ENCODE data around the gene TMEM98. TPM values are rescaled to one million over a fixed set of nuclear protein-coding genes. Genes with fewer than 3 reads are reported as not detected.

Gene TMEM98
- total and polyA plus RNA-seq, 9 donors = 32.0 to 70.1 (median 49.0) TPM

DNA sequence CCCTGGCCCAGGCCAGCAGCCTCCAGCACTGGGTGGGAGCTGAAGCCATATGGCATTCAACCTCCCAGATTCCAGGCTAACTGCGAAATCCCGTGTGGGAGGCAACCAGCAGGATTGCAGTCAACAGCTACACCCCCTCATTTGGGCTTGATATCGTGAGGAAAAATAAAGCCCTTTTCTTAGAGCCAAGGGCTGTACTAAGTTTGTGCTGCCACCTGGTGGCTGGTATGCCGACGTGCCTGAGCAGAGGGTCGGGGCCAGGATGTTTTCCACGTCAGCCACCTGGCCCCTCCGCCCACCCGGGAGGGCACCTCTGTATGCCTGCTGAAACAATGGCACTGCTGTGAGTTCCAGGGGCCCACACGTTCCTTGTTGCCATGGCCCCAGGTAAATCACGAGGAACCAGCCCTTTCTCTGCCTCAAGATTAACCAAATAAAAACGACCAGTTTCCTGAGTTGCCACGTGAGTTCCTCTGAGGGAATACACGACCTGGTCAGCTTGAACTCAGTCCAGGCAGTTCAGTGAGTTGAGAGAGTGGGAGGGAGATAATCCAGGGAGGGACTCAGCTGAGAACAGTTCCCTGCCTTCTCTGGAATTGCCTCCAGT lies 9.0 kb downstream of the TMEM98 start:
- Histone ChIP-seq H3K27ac (ENCODE audit: low read length) (no peak overlapping the region), H3K36me3 (ENCODE audit: control insufficient read depth, insufficient read depth, low read length) (peaks cover 66% of the 10 kb centered on the region), H3K4me3 (ENCODE audit: low read length) (no peak overlapping the region), H3K27me3 (ENCODE audit: control insufficient read depth, insufficient read depth, low read length) (no peaks in the 10 kb centered on the region), H3K4me1 (ENCODE audit: control insufficient read depth, insufficient read depth, low read length) (no peaks in the 10 kb centered on the region), H3K9me3 (replicated peaks; ENCODE audit: control insufficient read depth, low read depth, low read length) (peaks cover 4% of the 10 kb centered on the region)
- WGBS (ENCODE audit: insufficient coverage) = 13% methylated on average over 12 of the region's 14 CpGs
- peak; percentile 68 for DNase-seq

GRCh38 chr17:32940706-32941390 lies 12.9 kb downstream of the TMEM98 start:
- DNase-seq = no peak
- Histone ChIP-seq H3K9me3 (replicated peaks; ENCODE audit: control insufficient read depth, low read depth, low read length) (peaks cover 4% of the 10 kb centered on the region), H3K4me1 (ENCODE audit: control insufficient read depth, insufficient read depth, low read length) (no peaks in the 10 kb centered on the region), H3K4me3 (ENCODE audit: low read length) (no peak overlapping the region), H3K27ac (ENCODE audit: low read length) (no peak overlapping the region), H3K27me3 (ENCODE audit: control insufficient read depth, insufficient read depth, low read length) (no peaks in the 10 kb centered on the region), H3K36me3 (ENCODE audit: control insufficient read depth, insufficient read depth, low read length) (peaks cover 41% of the 10 kb centered on the region)
- 82% methylated on average over 5 of the region's 10 CpGs for WGBS (ENCODE audit: insufficient coverage)

DNA sequence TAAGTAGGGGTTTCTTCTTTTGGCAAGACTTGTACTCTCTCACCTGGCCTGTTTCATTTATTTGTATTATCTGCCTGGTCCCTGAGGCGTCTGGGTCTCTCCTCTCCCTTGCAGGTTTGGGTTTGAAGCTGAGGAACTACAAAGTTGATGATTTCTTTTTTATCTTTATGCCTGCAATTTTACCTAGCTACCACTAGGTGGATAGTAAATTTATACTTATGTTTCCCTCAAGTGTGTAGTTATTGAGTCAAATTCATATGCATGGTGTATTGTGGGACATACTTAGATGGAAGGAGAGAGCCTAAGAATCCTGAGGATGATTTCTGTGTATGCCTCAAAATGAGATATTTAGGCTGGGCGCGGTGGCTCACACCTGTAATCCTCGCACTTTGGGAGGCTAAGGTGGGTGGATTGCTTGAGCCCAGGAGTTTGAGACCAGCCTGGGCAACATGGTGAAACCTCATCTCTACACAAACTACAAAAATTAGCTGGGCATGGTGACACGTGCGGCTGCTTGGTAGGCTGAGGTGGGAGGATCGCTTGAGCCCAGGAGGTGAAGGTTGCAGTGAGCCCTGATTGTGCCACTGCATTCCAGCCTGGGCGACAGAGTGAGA lies 13.6 kb downstream of the TMEM98 start:
- Histone ChIP-seq H3K27ac (ENCODE audit: low read length) (no peak overlapping the region), H3K9me3 (replicated peaks; ENCODE audit: control insufficient read depth, low read depth, low read length) (peaks cover 4% of the 10 kb centered on the region), H3K36me3 (ENCODE audit: control insufficient read depth, insufficient read depth, low read length) (peaks cover 35% of the 10 kb centered on the region), H3K4me3 (ENCODE audit: low read length) (no peak overlapping the region), H3K27me3 (ENCODE audit: control insufficient read depth, insufficient read depth, low read length) (no peaks in the 10 kb centered on the region), H3K4me1 (ENCODE audit: control insufficient read depth, insufficient read depth, low read length) (no peaks in the 10 kb centered on the region)
- DNase-seq = no peak
- WGBS (ENCODE audit: insufficient coverage) = no CpG with 5 or more reads among the region's 8 CpGs

DNA sequence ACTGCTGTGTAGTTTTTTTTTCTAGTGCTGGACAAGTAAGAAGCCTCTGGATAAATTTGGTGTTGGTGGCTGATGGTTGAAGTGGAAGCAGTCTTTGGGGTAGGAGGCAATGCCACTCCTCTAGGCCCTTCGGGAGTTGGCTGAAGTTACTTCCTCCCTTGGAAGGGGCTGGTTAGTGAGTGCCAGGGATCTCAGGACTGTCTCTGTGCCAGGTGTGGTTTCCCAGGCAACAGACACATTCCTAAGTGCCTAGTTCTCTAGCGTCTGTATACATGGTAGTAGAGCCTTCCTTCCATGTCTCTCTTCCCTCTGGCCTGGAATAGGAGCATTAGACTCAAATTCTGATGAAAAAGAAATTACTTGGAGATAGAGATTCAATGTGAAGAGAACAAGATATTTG lies 15.3 kb downstream of the TMEM98 start:
- H3K27me3 ChIP-seq (ENCODE audit: control insufficient read depth, insufficient read depth, low read length) = no peaks in the 10 kb centered on the region
- peaks cover 4% of the 10 kb centered on the region for H3K9me3 ChIP-seq (replicated peaks; ENCODE audit: control insufficient read depth, low read depth, low read length)
- no peaks in the 10 kb centered on the region for H3K4me1 ChIP-seq (ENCODE audit: control insufficient read depth, insufficient read depth, low read length)
- DNase-seq = no peak
- H3K27ac ChIP-seq (ENCODE audit: low read length) = no peak overlapping the region
- H3K4me3 ChIP-seq (ENCODE audit: low read length) = no peak overlapping the region
- WGBS (ENCODE audit: insufficient coverage) = no CpG with 5 or more reads among the region's 2 CpGs
- peaks cover 23% of the 10 kb centered on the region for H3K36me3 ChIP-seq (ENCODE audit: control insufficient read depth, insufficient read depth, low read length)

DNA sequence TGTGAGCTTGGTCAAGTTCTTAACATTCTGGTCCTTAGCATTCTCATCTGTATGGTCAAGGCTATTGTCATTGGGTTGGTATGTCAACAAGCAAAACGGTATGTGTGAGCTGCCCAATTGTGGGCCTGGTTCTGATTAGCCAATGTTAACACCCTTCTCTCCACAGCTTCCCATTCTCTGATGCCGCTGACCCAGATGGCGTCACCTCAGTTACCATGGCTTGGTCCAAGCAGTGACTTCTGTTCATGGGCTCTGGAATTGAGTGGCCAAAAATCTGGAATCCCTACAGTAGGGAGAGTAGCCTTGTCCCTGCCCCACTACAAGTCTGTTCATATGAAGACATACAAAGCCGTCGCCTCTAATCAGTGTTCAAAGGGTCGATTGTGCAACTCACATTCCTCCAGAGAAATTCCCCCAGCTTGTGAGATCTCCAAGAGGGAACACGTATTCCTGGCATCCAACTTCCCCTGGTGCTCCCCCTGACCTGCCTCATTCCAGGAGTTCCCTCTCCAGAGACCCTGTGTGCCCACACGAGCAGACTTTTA lies 15.8 kb downstream of the TMEM98 start:
- Histone ChIP-seq H3K4me3 (ENCODE audit: low read length) (no peak overlapping the region), H3K27ac (ENCODE audit: low read length) (no peak overlapping the region), H3K4me1 (ENCODE audit: control insufficient read depth, insufficient read depth, low read length) (no peaks in the 10 kb centered on the region), H3K27me3 (ENCODE audit: control insufficient read depth, insufficient read depth, low read length) (no peaks in the 10 kb centered on the region), H3K9me3 (replicated peaks; ENCODE audit: control insufficient read depth, low read depth, low read length) (peaks cover 4% of the 10 kb centered on the region), H3K36me3 (ENCODE audit: control insufficient read depth, insufficient read depth, low read length) (peaks cover 22% of the 10 kb centered on the region)
- no peak for DNase-seq
- WGBS (ENCODE audit: insufficient coverage) = 88% methylated on average over 7 of the region's 8 CpGs

GRCh38 chr17:32944248-32945020 lies 16.5 kb downstream of the TMEM98 start:
- Histone ChIP-seq H3K27me3 (ENCODE audit: control insufficient read depth, insufficient read depth, low read length) (no peaks in the 10 kb centered on the region), H3K9me3 (replicated peaks; ENCODE audit: control insufficient read depth, low read depth, low read length) (peaks cover 4% of the 10 kb centered on the region), H3K4me3 (ENCODE audit: low read length) (no peak overlapping the region), H3K4me1 (ENCODE audit: control insufficient read depth, insufficient read depth, low read length) (no peaks in the 10 kb centered on the region), H3K36me3 (ENCODE audit: control insufficient read depth, insufficient read depth, low read length) (peaks cover 21% of the 10 kb centered on the region), H3K27ac (ENCODE audit: low read length) (no peak overlapping the region)
- DNase-seq = no peak
- 74% methylated on average over 2 of the region's 4 CpGs for WGBS (ENCODE audit: insufficient coverage)

- Histone ChIP-seq H3K36me3 (ENCODE audit: control insufficient read depth, insufficient read depth, low read length) (peaks cover under 1% of the 10 kb centered on the region), H3K27ac (ENCODE audit: low read length) (no peak overlapping the region), H3K4me3 (ENCODE audit: low read length) (no peak overlapping the region), H3K4me1 (ENCODE audit: control insufficient read depth, insufficient read depth, low read length) (no peaks in the 10 kb centered on the region), H3K27me3 (ENCODE audit: control insufficient read depth, insufficient read depth, low read length) (no peaks in the 10 kb centered on the region), H3K9me3 (replicated peaks; ENCODE audit: control insufficient read depth, low read depth, low read length) (no peaks in the 10 kb centered on the region)
- 55% methylated on average over 2 of the region's 3 CpGs for WGBS (ENCODE audit: insufficient coverage)
- DNase-seq = no peak
These were observed 18.6 kb downstream of the TMEM98 start for GRCh38 chr17:32946375-32947135.

GRCh38 chr17:32947736-32948135 lies 19.8 kb downstream of the TMEM98 start:
- no peak for DNase-seq
- Histone ChIP-seq H3K27ac (ENCODE audit: low read length) (no peak overlapping the region), H3K27me3 (ENCODE audit: control insufficient read depth, insufficient read depth, low read length) (no peaks in the 10 kb centered on the region), H3K4me3 (ENCODE audit: low read length) (no peak overlapping the region), H3K36me3 (ENCODE audit: control insufficient read depth, insufficient read depth, low read length) (no peaks in the 10 kb centered on the region), H3K9me3 (replicated peaks; ENCODE audit: control insufficient read depth, low read depth, low read length) (no peaks in the 10 kb centered on the region), H3K4me1 (ENCODE audit: control insufficient read depth, insufficient read depth, low read length) (no peaks in the 10 kb centered on the region)
- 100% methylated on average over 1 of the region's 1 CpG for WGBS (ENCODE audit: insufficient coverage)

GRCh38 chr17:32949181-32949580 lies 21.2 kb downstream of the TMEM98 start:
- Histone ChIP-seq H3K27me3 (ENCODE audit: control insufficient read depth, insufficient read depth, low read length) (no peaks in the 10 kb centered on the region), H3K4me3 (ENCODE audit: low read length) (no peak overlapping the region), H3K9me3 (replicated peaks; ENCODE audit: control insufficient read depth, low read depth, low read length) (no peaks in the 10 kb centered on the region), H3K27ac (ENCODE audit: low read length) (no peak overlapping the region), H3K36me3 (ENCODE audit: control insufficient read depth, insufficient read depth, low read length) (no peaks in the 10 kb centered on the region), H3K4me1 (ENCODE audit: control insufficient read depth, insufficient read depth, low read length) (no peaks in the 10 kb centered on the region)
- no peak for DNase-seq
- 33% methylated on average over 2 of the region's 7 CpGs for WGBS (ENCODE audit: insufficient coverage)

All from muscle of leg (tissue), 11 donors.